Endothelial cell of umbilical vein (primary cell): ENCODE results near the gene ACVR1C. TPM values are rescaled to one million over a fixed set of nuclear protein-coding genes. Genes with fewer than 3 reads are reported as not detected.

Experiments used
- BruUV-seq: library from RNA; stranded (reverse); fragments of 400-500 nt; replicated peaks from 2 replicates; lab custom pipeline; 2021; lab: Mats Ljungman, UMichigan
- CTCF ChIA-PET: fragments of 300-600, 350-600 bp; sonication (Branson Sonifier 250); formaldehyde crosslinking; loops from one replicate; lab custom pipeline; 2021; ENCODE audit warnings: antibody characterized with exemption, inconsistent platforms; lab: Charles Lee
- POLR2A ChIA-PET: fragments of 300-600, 350-600 bp; sonication (Branson Sonifier 250); formaldehyde crosslinking; loops from one replicate; lab custom pipeline; 2021; ENCODE audit warnings: antibody characterized with exemption, inconsistent platforms; lab: Charles Lee
- DNase-seq: peaks from one replicate; pipeline ENCODE4 v3.0.0-alpha.2; 2011; ENCODE audit warnings: low read depth, low spot score
- FAIRE-seq: peaks from 2 replicates; lab custom pipeline; 2011; peaks lifted over from hg19 to GRCh38; lab: Jason Lieb, UNC
- H2AFZ ChIP-seq: 2 replicates; pipeline ENCODE4 v1.6.0; 2012; ENCODE audit warnings: low read depth, low read length, control low read depth, inconsistent platforms
- H3K27ac ChIP-seq: 2 replicates; pipeline ENCODE4 v1.5.1; 2011; ENCODE audit warnings: low read depth, mild to moderate bottlenecking, control low read depth, low read length, moderate library complexity; ENCODE audit not compliant: insufficient read depth
- H3K27me3 ChIP-seq, 2 experiments: 2 replicates each; pipeline versions ENCODE4 v1.6.0 to v1.6.1; 2011; ENCODE audit warnings: low read length in 2 of 2, mixed read lengths in 1 of 2; ENCODE audit not compliant: control insufficient read depth in 2 of 2, insufficient read depth in 2 of 2
- H3K36me3 ChIP-seq, 2 experiments: 2 replicates in 1 of 2; 3 replicates in 1 of 2; pipeline ENCODE4 v1.5.1; 2011; ENCODE audit warnings: low read length in 2 of 2, mild to moderate bottlenecking in 1 of 2, moderate library complexity in 1 of 2; ENCODE audit not compliant: control insufficient read depth in 2 of 2, insufficient read depth in 2 of 2; ENCODE audit errors: extremely low read depth in 1 of 2
- H3K4me1 ChIP-seq: 3 replicates; pipeline ENCODE4 v1.5.1; 2011; ENCODE audit warnings: mild to moderate bottlenecking, low read length; ENCODE audit not compliant: control insufficient read depth, insufficient read depth; ENCODE audit errors: extremely low read depth
- H3K4me2 ChIP-seq: 2 replicates; pipeline ENCODE4 v1.6.1; 2011; ENCODE audit warnings: low read length, control low read depth, mixed read lengths; ENCODE audit not compliant: insufficient read depth
- H3K4me3 ChIP-seq, 3 experiments: fragments of 200-600 bp in 1 of 3; sonication (generic), shearing (Covaris generic) in 1 of 3; replicated peaks in 1 of 3; 2 replicates each; pipeline ENCODE4 v1.5.1; 2011 to 2016; ENCODE audit warnings: control low read depth in 3 of 3, low read length in 3 of 3, mild to moderate bottlenecking in 2 of 3, inconsistent platforms in 1 of 3, low read depth in 1 of 3, moderate library complexity in 1 of 3; ENCODE audit not compliant: insufficient read depth in 1 of 3
- H3K79me2 ChIP-seq: 2 replicates; pipeline ENCODE4 v1.6.0; 2012; ENCODE audit warnings: low read length, inconsistent platforms; ENCODE audit not compliant: control insufficient read depth, insufficient read depth
- H3K9ac ChIP-seq: replicated peaks from 2 replicates; pipeline ENCODE3; 2011; ENCODE audit warnings: low read length, control low read depth; ENCODE audit not compliant: insufficient read depth; ENCODE audit errors: extremely low read depth
- H3K9me1 ChIP-seq: replicated peaks from 3 replicates; pipeline ENCODE4 v1.6.0; 2011; ENCODE audit warnings: mild to moderate bottlenecking, low read length; ENCODE audit not compliant: control insufficient read depth, insufficient read depth; ENCODE audit errors: extremely low read depth
- H3K9me3 ChIP-seq: replicated peaks from 2 replicates; pipeline ENCODE4 v1.5.1; 2012; ENCODE audit warnings: low read length, inconsistent platforms; ENCODE audit not compliant: control insufficient read depth, insufficient read depth
- H4K20me1 ChIP-seq: replicated peaks from 2 replicates; pipeline ENCODE3; 2011; ENCODE audit warnings: mild to moderate bottlenecking, low read length; ENCODE audit not compliant: control insufficient read depth, insufficient read depth; ENCODE audit errors: extremely low read depth
- CTCF ChIP-seq, 2 donors: IDR thresholded peaks; 1 replicate in 1 of 2; 2 replicates in 1 of 2; pipeline ENCODE4 v1.5.1; 2011; ENCODE audit warnings: low read length in 2 of 2, mild to moderate bottlenecking in 2 of 2, moderate library complexity in 2 of 2, control low read depth in 1 of 2, inconsistent platforms in 1 of 2, low read depth in 1 of 2; ENCODE audit not compliant: insufficient read depth in 1 of 2; ENCODE audit errors: extremely low read depth in 1 of 2
- EZH2 ChIP-seq: IDR thresholded peaks from 2 replicates; pipeline ENCODE4 v1.6.1; 2012; ENCODE audit warnings: borderline replicate concordance, low read depth, mild to moderate bottlenecking, moderate library complexity, low read length, inconsistent platforms; ENCODE audit not compliant: severe bottlenecking
- FOS ChIP-seq: IDR thresholded peaks from 2 replicates; pipeline ENCODE4 v1.6.1; 2011; ENCODE audit warnings: mild to moderate bottlenecking, low read length, moderate library complexity, borderline replicate concordance; ENCODE audit not compliant: insufficient read depth
- GATA2 ChIP-seq: IDR thresholded peaks from 2 replicates; pipeline ENCODE4 v1.7.0; 2011; ENCODE audit warnings: low read depth, mild to moderate bottlenecking, moderate library complexity, mixed read lengths, low read length; ENCODE audit not compliant: insufficient read length, insufficient read depth
- JUN ChIP-seq: IDR thresholded peaks from 2 replicates; pipeline ENCODE4 v1.6.1; 2011; ENCODE audit warnings: borderline replicate concordance, low read depth; ENCODE audit not compliant: insufficient read length, insufficient read depth
- MYC ChIP-seq: IDR thresholded peaks from one replicate; pipeline ENCODE4 v1.6.1; 2011; ENCODE audit warnings: mild to moderate bottlenecking, low read depth, low read length
- POLR2A ChIP-seq: IDR thresholded peaks from 2 replicates; pipeline ENCODE4 v1.6.1; 2012; ENCODE audit warnings: low read depth, mild to moderate bottlenecking, control low read depth, low read length
- POLR2AphosphoS5 ChIP-seq: IDR thresholded peaks from 2 replicates; pipeline ENCODE4 v1.6.1; 2012; ENCODE audit warnings: low read depth, mild to moderate bottlenecking, control low read depth, low read length, moderate library complexity; ENCODE audit not compliant: insufficient read depth
- dilution Hi-C: fragments of 300-500 bp; cut with MboI; formaldehyde crosslinking; loops from one replicate; pipeline ENCODE4 v1.15.0; 2019; ENCODE audit warnings: low sequenced_read_pairs; ENCODE audit not compliant: extremely low pct_ligation_motif_present
- intact Hi-C: fragments of 100-400 bp; cut with micrococcal nuclease; formaldehyde crosslinking; loops from one replicate; pipeline ENCODE4 v1.10.0; 2022
- polyA plus RNA-seq, 4 experiments: library from polyadenylated mRNA; depleted of rRNA in 3 of 4; stranded (reverse) in 3 of 4; unstranded in 1 of 4; fragments of >200 nt; gene quantifications; 2 replicates each; pipeline versions ENCODE4 v1.2.1 to v1.2.3, GENCODE V29; 2011 to 2012; ENCODE audit warnings: missing spikeins in 1 of 4
- total RNA-seq: library from RNA; stranded (reverse); gene quantifications from 2 replicates; pipeline ENCODE4 v1.2.3, GENCODE V29; 2021
- TF ChIP-seq, protein P1 (sequence below): IDR thresholded peaks from 2 replicates; pipeline ENCODE4 v1.6.1; 2011; ENCODE audit not compliant: insufficient read depth, insufficient read length

ACVR1C gene
- total and polyA plus RNA-seq, 2 donors (not counting 3 experiments of a cell fraction or from before 2014, with no cell fraction given): not detected

DNA sequence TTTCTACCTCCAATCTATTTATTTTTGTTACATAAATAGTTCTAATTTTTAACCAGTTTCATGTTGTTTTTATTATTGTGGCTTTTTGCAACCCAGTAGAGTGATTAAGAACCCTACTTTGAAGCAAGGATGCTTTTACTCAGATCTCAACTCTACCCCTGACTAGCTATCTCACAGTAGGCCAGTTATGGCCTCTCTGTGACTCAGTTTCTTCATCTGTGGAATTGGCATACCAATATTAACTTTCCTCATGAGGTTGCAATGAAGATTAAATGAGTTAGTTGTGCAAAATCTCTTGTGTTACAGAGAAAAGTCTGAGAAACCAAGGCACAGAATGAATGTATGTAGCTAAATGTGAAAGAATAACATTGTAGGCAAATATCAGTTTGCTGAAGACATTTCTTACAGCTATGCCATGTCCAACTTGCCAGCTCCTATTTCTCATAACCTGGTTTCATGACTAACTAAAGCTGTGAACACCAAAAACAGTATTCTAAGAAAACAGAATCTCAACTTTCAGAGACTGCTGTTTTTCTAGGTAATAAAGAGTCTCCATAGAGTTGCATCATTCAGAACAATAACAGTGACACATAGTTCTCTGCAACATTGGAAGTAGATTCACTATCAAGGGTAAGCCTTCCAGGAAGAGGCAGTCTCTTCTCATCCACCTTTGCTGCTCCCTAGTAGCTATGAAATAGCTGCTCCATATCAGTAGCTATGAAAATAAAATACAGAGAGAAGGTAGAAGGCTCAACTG is 151.5 kb downstream of the ACVR1C start:
- intact Hi-C loops (no loop called here), dilution Hi-C loops (no loop called here)
- Histone ChIP-seq H3K4me3 (no peak overlapping the region), H3K9me3 (no peaks in the 10 kb centered on the region), H3K4me1 (no peaks in the 10 kb centered on the region), H4K20me1 (no peaks in the 10 kb centered on the region), H3K27me3 (no peaks in the 10 kb centered on the region), H3K9me1 (no peaks in the 10 kb centered on the region), H3K4me2 (no peak overlapping the region), H3K9ac (no peak overlapping the region), H3K36me3 (no peaks in the 10 kb centered on the region), H2AFZ (no peak overlapping the region), H3K79me2 (no peaks in the 10 kb centered on the region), H3K27ac (no peak overlapping the region)
- TF ChIP-seq MYC (no peak), JUN (no peak), GATA2 (no peak), CTCF (IDR thresholded peaks at IDR 0.05; ENCODE audit: extremely low read depth in 1 of 2, insufficient read depth in 1 of 2, low read depth in 1 of 2, low read length in 2 of 2) (no peak), POLR2AphosphoS5 (no peak), FOS (no peak), POLR2A (no peak), EZH2 (no peak)
- TF ChIP-seq, protein P1, sequence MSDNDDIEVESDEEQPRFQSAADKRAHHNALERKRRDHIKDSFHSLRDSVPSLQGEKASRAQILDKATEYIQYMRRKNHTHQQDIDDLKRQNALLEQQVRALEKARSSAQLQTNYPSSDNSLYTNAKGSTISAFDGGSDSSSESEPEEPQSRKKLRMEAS: no peak
- DNase-seq (no peak), FAIRE-seq (no peak)
- BruUV-seq: no TSS peak
- POLR2A ChIA-PET: no interaction called here
- CTCF ChIA-PET: no interaction called here

Other genes starting within 250 kb of the ACVR1C start
- gene CYTIP, start 184.8 kb downstream of the ACVR1C start, total RNA-seq: not detected in 2 replicates
- not detected in 2 replicates for gene CYTIP, start 184.8 kb downstream of the ACVR1C start, polyA plus RNA-seq
- gene ACVR1, start 247.5 kb upstream of the ACVR1C start, total RNA-seq: 33.6 and 38.3 TPM in 2 replicates
- 16.7 and 24.8 TPM in 2 replicates for gene ACVR1, start 247.5 kb upstream of the ACVR1C start, polyA plus RNA-seq